Endothelial cell of umbilical vein (primary cell): ENCODE data around the gene NDUFS2. TPM values are rescaled to one million over a fixed set of nuclear protein-coding genes. Genes with fewer than 3 reads are reported as not detected.

Experiments used
- BruUV-seq: library from RNA; stranded (reverse); fragments of 400-500 nt; replicated peaks from 2 replicates; lab custom pipeline; 2021; lab: Mats Ljungman, UMichigan
- CTCF ChIA-PET: fragments of 300-600, 350-600 bp; sonication (Branson Sonifier 250); formaldehyde crosslinking; loops from one replicate; lab custom pipeline; 2021; ENCODE audit warnings: antibody characterized with exemption, inconsistent platforms; lab: Charles Lee
- POLR2A ChIA-PET: fragments of 300-600, 350-600 bp; sonication (Branson Sonifier 250); formaldehyde crosslinking; loops from one replicate; lab custom pipeline; 2021; ENCODE audit warnings: antibody characterized with exemption, inconsistent platforms; lab: Charles Lee
- DNase-seq: peaks from one replicate; pipeline ENCODE4 v3.0.0-alpha.2; 2011; ENCODE audit warnings: low read depth, low spot score
- FAIRE-seq: peaks from 2 replicates; lab custom pipeline; 2011; peaks lifted over from hg19 to GRCh38; lab: Jason Lieb, UNC
- H2AFZ ChIP-seq: 2 replicates; pipeline ENCODE4 v1.6.0; 2012; ENCODE audit warnings: low read depth, low read length, control low read depth, inconsistent platforms
- H3K27ac ChIP-seq: 2 replicates; pipeline ENCODE4 v1.5.1; 2011; ENCODE audit warnings: low read depth, mild to moderate bottlenecking, control low read depth, low read length, moderate library complexity; ENCODE audit not compliant: insufficient read depth
- H3K27me3 ChIP-seq, 2 experiments: 2 replicates each; pipeline versions ENCODE4 v1.6.0 to v1.6.1; 2011; ENCODE audit warnings: low read length in 2 of 2, mixed read lengths in 1 of 2; ENCODE audit not compliant: control insufficient read depth in 2 of 2, insufficient read depth in 2 of 2
- H3K36me3 ChIP-seq, 2 experiments: 2 replicates in 1 of 2; 3 replicates in 1 of 2; pipeline ENCODE4 v1.5.1; 2011; ENCODE audit warnings: low read length in 2 of 2, mild to moderate bottlenecking in 1 of 2, moderate library complexity in 1 of 2; ENCODE audit not compliant: control insufficient read depth in 2 of 2, insufficient read depth in 2 of 2; ENCODE audit errors: extremely low read depth in 1 of 2
- H3K4me1 ChIP-seq: 3 replicates; pipeline ENCODE4 v1.5.1; 2011; ENCODE audit warnings: mild to moderate bottlenecking, low read length; ENCODE audit not compliant: control insufficient read depth, insufficient read depth; ENCODE audit errors: extremely low read depth
- H3K4me2 ChIP-seq: 2 replicates; pipeline ENCODE4 v1.6.1; 2011; ENCODE audit warnings: low read length, control low read depth, mixed read lengths; ENCODE audit not compliant: insufficient read depth
- H3K4me3 ChIP-seq, 3 experiments: fragments of 200-600 bp in 1 of 3; sonication (generic), shearing (Covaris generic) in 1 of 3; replicated peaks in 1 of 3; 2 replicates each; pipeline ENCODE4 v1.5.1; 2011 to 2016; ENCODE audit warnings: control low read depth in 3 of 3, low read length in 3 of 3, mild to moderate bottlenecking in 2 of 3, inconsistent platforms in 1 of 3, low read depth in 1 of 3, moderate library complexity in 1 of 3; ENCODE audit not compliant: insufficient read depth in 1 of 3
- H3K79me2 ChIP-seq: 2 replicates; pipeline ENCODE4 v1.6.0; 2012; ENCODE audit warnings: low read length, inconsistent platforms; ENCODE audit not compliant: control insufficient read depth, insufficient read depth
- H3K9ac ChIP-seq: replicated peaks from 2 replicates; pipeline ENCODE3; 2011; ENCODE audit warnings: low read length, control low read depth; ENCODE audit not compliant: insufficient read depth; ENCODE audit errors: extremely low read depth
- H3K9me1 ChIP-seq: replicated peaks from 3 replicates; pipeline ENCODE4 v1.6.0; 2011; ENCODE audit warnings: mild to moderate bottlenecking, low read length; ENCODE audit not compliant: control insufficient read depth, insufficient read depth; ENCODE audit errors: extremely low read depth
- H3K9me3 ChIP-seq: replicated peaks from 2 replicates; pipeline ENCODE4 v1.5.1; 2012; ENCODE audit warnings: low read length, inconsistent platforms; ENCODE audit not compliant: control insufficient read depth, insufficient read depth
- H4K20me1 ChIP-seq: replicated peaks from 2 replicates; pipeline ENCODE3; 2011; ENCODE audit warnings: mild to moderate bottlenecking, low read length; ENCODE audit not compliant: control insufficient read depth, insufficient read depth; ENCODE audit errors: extremely low read depth
- EZH2 ChIP-seq: IDR thresholded peaks from 2 replicates; pipeline ENCODE4 v1.6.1; 2012; ENCODE audit warnings: borderline replicate concordance, low read depth, mild to moderate bottlenecking, moderate library complexity, low read length, inconsistent platforms; ENCODE audit not compliant: severe bottlenecking
- FOS ChIP-seq: IDR thresholded peaks from 2 replicates; pipeline ENCODE4 v1.6.1; 2011; ENCODE audit warnings: mild to moderate bottlenecking, low read length, moderate library complexity, borderline replicate concordance; ENCODE audit not compliant: insufficient read depth
- GATA2 ChIP-seq: IDR thresholded peaks from 2 replicates; pipeline ENCODE4 v1.7.0; 2011; ENCODE audit warnings: low read depth, mild to moderate bottlenecking, moderate library complexity, mixed read lengths, low read length; ENCODE audit not compliant: insufficient read length, insufficient read depth
- JUN ChIP-seq: IDR thresholded peaks from 2 replicates; pipeline ENCODE4 v1.6.1; 2011; ENCODE audit warnings: borderline replicate concordance, low read depth; ENCODE audit not compliant: insufficient read length, insufficient read depth
- MYC ChIP-seq: IDR thresholded peaks from one replicate; pipeline ENCODE4 v1.6.1; 2011; ENCODE audit warnings: mild to moderate bottlenecking, low read depth, low read length
- POLR2A ChIP-seq: IDR thresholded peaks from 2 replicates; pipeline ENCODE4 v1.6.1; 2012; ENCODE audit warnings: low read depth, mild to moderate bottlenecking, control low read depth, low read length
- POLR2AphosphoS5 ChIP-seq: IDR thresholded peaks from 2 replicates; pipeline ENCODE4 v1.6.1; 2012; ENCODE audit warnings: low read depth, mild to moderate bottlenecking, control low read depth, low read length, moderate library complexity; ENCODE audit not compliant: insufficient read depth
- dilution Hi-C: fragments of 300-500 bp; cut with MboI; formaldehyde crosslinking; loops from one replicate; pipeline ENCODE4 v1.15.0; 2019; ENCODE audit warnings: low sequenced_read_pairs; ENCODE audit not compliant: extremely low pct_ligation_motif_present
- intact Hi-C: fragments of 100-400 bp; cut with micrococcal nuclease; formaldehyde crosslinking; loops from one replicate; pipeline ENCODE4 v1.10.0; 2022
- polyA plus RNA-seq, 4 experiments: library from polyadenylated mRNA; depleted of rRNA in 3 of 4; stranded (reverse) in 3 of 4; unstranded in 1 of 4; fragments of >200 nt; gene quantifications; 2 replicates each; pipeline versions ENCODE4 v1.2.1 to v1.2.3, GENCODE V29; 2011 to 2012; ENCODE audit warnings: missing spikeins in 1 of 4
- total RNA-seq: library from RNA; stranded (reverse); gene quantifications from 2 replicates; pipeline ENCODE4 v1.2.3, GENCODE V29; 2021
- TF ChIP-seq, protein P1 (sequence below), 2 donors: IDR thresholded peaks; 1 replicate in 1 of 2; 2 replicates in 1 of 2; pipeline ENCODE4 v1.5.1; 2011; ENCODE audit warnings: low read length in 2 of 2, mild to moderate bottlenecking in 2 of 2, moderate library complexity in 2 of 2, control low read depth in 1 of 2, inconsistent platforms in 1 of 2, low read depth in 1 of 2; ENCODE audit not compliant: insufficient read depth in 1 of 2; ENCODE audit errors: extremely low read depth in 1 of 2
- TF ChIP-seq, protein P2 (sequence below): IDR thresholded peaks from 2 replicates; pipeline ENCODE4 v1.6.1; 2011; ENCODE audit not compliant: insufficient read depth, insufficient read length

NDUFS2 gene
- total and polyA plus RNA-seq, 2 donors (not counting 3 experiments of a cell fraction or from before 2014, with no cell fraction given), result 95.1 to 130 TPM

DNA sequence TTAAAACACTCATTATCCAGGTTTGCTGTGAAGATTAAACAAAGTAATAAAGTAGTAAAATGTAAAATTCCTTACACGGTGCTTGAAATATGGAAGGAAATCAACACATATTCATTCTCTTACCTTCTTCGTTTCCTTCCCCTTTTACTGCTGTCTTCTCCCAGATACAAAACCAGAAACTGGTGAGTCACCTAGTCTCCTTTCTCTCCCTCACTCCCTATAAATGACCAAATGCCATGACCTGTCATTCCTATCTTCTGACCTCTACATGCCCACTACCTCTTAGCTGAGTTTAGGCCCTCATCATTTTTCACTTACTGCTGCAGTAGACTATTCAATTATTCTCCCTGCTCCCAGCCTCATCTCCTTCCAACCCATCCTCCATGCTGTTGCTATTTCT lies 40.1 kb downstream of the NDUFS2 start:
- Histone ChIP-seq H3K27me3 (peaks cover 1 to 3% of the 10 kb centered on the region in 2 experiments), H4K20me1 (no peaks in the 10 kb centered on the region), H3K79me2 (no peaks in the 10 kb centered on the region), H3K9me3 (no peaks in the 10 kb centered on the region), H3K4me1 (no peaks in the 10 kb centered on the region), H3K9ac (no peak overlapping the region), H3K27ac (no peak overlapping the region), H3K9me1 (no peaks in the 10 kb centered on the region), H2AFZ (no peak overlapping the region), H3K4me3 (no peak overlapping the region), H3K4me2 (no peak overlapping the region), H3K36me3 (no peaks in the 10 kb centered on the region)
- dilution Hi-C loops (no loop called here), intact Hi-C loops (no loop called here)
- CTCF ChIA-PET, result no interaction called here
- TF ChIP-seq, protein P1, sequence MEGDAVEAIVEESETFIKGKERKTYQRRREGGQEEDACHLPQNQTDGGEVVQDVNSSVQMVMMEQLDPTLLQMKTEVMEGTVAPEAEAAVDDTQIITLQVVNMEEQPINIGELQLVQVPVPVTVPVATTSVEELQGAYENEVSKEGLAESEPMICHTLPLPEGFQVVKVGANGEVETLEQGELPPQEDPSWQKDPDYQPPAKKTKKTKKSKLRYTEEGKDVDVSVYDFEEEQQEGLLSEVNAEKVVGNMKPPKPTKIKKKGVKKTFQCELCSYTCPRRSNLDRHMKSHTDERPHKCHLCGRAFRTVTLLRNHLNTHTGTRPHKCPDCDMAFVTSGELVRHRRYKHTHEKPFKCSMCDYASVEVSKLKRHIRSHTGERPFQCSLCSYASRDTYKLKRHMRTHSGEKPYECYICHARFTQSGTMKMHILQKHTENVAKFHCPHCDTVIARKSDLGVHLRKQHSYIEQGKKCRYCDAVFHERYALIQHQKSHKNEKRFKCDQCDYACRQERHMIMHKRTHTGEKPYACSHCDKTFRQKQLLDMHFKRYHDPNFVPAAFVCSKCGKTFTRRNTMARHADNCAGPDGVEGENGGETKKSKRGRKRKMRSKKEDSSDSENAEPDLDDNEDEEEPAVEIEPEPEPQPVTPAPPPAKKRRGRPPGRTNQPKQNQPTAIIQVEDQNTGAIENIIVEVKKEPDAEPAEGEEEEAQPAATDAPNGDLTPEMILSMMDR (IDR thresholded peaks at IDR 0.05; ENCODE audit: extremely low read depth in 1 of 2, insufficient read depth in 1 of 2, low read depth in 1 of 2, low read length in 2 of 2), result no peak
- TF ChIP-seq, protein P2, sequence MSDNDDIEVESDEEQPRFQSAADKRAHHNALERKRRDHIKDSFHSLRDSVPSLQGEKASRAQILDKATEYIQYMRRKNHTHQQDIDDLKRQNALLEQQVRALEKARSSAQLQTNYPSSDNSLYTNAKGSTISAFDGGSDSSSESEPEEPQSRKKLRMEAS, result no peak
- TF ChIP-seq POLR2AphosphoS5 (no peak), FOS (no peak), MYC (no peak), JUN (no peak), EZH2 (no peak), GATA2 (no peak), POLR2A (no peak)
- POLR2A ChIA-PET, result no interaction called here
- no TSS peak for BruUV-seq
- no peak for DNase-seq
- no peak for FAIRE-seq
